SK-N-SH treated with all-trans-retinoic acid at 6 μM for 48 hours (cell line): ENCODE results near the gene POLR2E.
"Not testable (repeated sequence)": the region's sequence is repeated elsewhere in the genome, so short reads cannot be mapped to it uniquely, and the experiment has no call there.

Experiments used
- ATAC-seq: fragments of 200-7000 bp; cut with Tn5 transposase; 3 replicates; pipeline ENCODE4 v1.9.1; 2020; ENCODE audit warnings: mild to moderate bottlenecking, moderate library complexity
- ARNTL ChIP-seq: fragments of 450-650 bp; formaldehyde crosslinking; IDR thresholded peaks from 2 replicates; pipeline ENCODE4 v1.5.0; 2020; ENCODE audit warnings: low read depth, mild to moderate bottlenecking, moderate library complexity, borderline replicate concordance
- BACH2 ChIP-seq: fragments of 250-450 bp; sonication (Bioruptor Pico); IDR thresholded peaks from 2 replicates; pipeline ENCODE4 v1.9.0; 2021; ENCODE audit warnings: mild to moderate bottlenecking, borderline replicate concordance
- CSDC2 ChIP-seq: fragments of 250-450 bp; sonication (Bioruptor Pico); IDR thresholded peaks from 2 replicates; pipeline ENCODE4 v1.5.0; 2020; ENCODE audit warnings: mild to moderate bottlenecking, moderate library complexity
- ESRRG ChIP-seq: fragments of 250-450 bp; sonication (Bioruptor Pico); IDR thresholded peaks from 2 replicates; pipeline ENCODE4 v1.6.1; 2021; ENCODE audit warnings: mild to moderate bottlenecking
- GLIS3 ChIP-seq: fragments of 250-450 bp; sonication (Bioruptor Pico); IDR thresholded peaks from 2 replicates; pipeline ENCODE4 v1.5.0; 2020; ENCODE audit warnings: mild to moderate bottlenecking, moderate library complexity
- ISL1 ChIP-seq: fragments of 250-450 bp; sonication (Bioruptor Pico); IDR thresholded peaks from 2 replicates; pipeline ENCODE4 v2.1.2; 2022; ENCODE audit warnings: mild to moderate bottlenecking, moderate library complexity
- OSR1 ChIP-seq: fragments of 250-450 bp; sonication (Bioruptor Pico); IDR thresholded peaks from 2 replicates; pipeline ENCODE4 v1.8.0; 2022; ENCODE audit warnings: moderate library complexity, mild to moderate bottlenecking, inconsistent platforms
- PATZ1 ChIP-seq: fragments of 250-450 bp; sonication (Bioruptor Pico); IDR thresholded peaks from 2 replicates; pipeline ENCODE4 v1.8.0; 2020; ENCODE audit warnings: mild to moderate bottlenecking, moderate library complexity, borderline replicate concordance
- RARB ChIP-seq: fragments of 250-450 bp; sonication (Bioruptor Pico); IDR thresholded peaks from 2 replicates; pipeline ENCODE4 v1.8.0; 2021; ENCODE audit warnings: mild to moderate bottlenecking, moderate library complexity
- SNAI2 ChIP-seq: fragments of 250-450 bp; sonication (Bioruptor Pico); IDR thresholded peaks from 2 replicates; pipeline ENCODE4 v1.5.0; 2020; ENCODE audit warnings: mild to moderate bottlenecking, moderate library complexity
- TCF4 ChIP-seq: fragments of 250-450 bp; sonication (Bioruptor Pico); IDR thresholded peaks from 2 replicates; pipeline ENCODE4 v1.8.0; 2021; ENCODE audit warnings: mild to moderate bottlenecking, moderate library complexity, borderline replicate concordance
- TOX ChIP-seq: fragments of 250-450 bp; sonication (Bioruptor Pico); IDR thresholded peaks from 2 replicates; pipeline ENCODE4 v1.8.0; 2021; ENCODE audit warnings: mild to moderate bottlenecking, moderate library complexity, borderline replicate concordance
- ZC3H10 ChIP-seq: fragments of 250-450 bp; sonication (Bioruptor Pico); IDR thresholded peaks from 2 replicates; pipeline ENCODE4 v1.5.1; 2021; ENCODE audit warnings: mild to moderate bottlenecking, moderate library complexity
- ZFP3 ChIP-seq: fragments of 250-450 bp; sonication (Bioruptor Pico); IDR thresholded peaks from 2 replicates; pipeline ENCODE4 v1.5.0; 2020; ENCODE audit warnings: mild to moderate bottlenecking, moderate library complexity
- ZFP30 ChIP-seq: fragments of 450-650 bp; formaldehyde crosslinking; IDR thresholded peaks from 2 replicates; pipeline ENCODE4 v1.5.0; 2022; ENCODE audit warnings: mild to moderate bottlenecking, moderate library complexity
- ZNF565 ChIP-seq: fragments of 450-650 bp; formaldehyde crosslinking; conservative IDR thresholded peaks from 2 replicates; pipeline ENCODE4 v1.5.0; 2020; ENCODE audit warnings: low read depth, mild to moderate bottlenecking, moderate library complexity
- ZNF70 ChIP-seq: fragments of 450-650 bp; formaldehyde crosslinking; IDR thresholded peaks from 2 replicates; pipeline ENCODE4 v1.5.0; 2020; ENCODE audit warnings: mild to moderate bottlenecking, moderate library complexity
- ZNF8 ChIP-seq: fragments of 450-650 bp; formaldehyde crosslinking; IDR thresholded peaks from 2 replicates; pipeline ENCODE4 v1.5.0; 2020; ENCODE audit warnings: mild to moderate bottlenecking, moderate library complexity
- TF ChIP-seq, protein P1 (sequence below): fragments of 250-450 bp; sonication (Bioruptor Pico); IDR thresholded peaks from 2 replicates; pipeline ENCODE4 v1.8.0; 2021; ENCODE audit warnings: low read depth, mild to moderate bottlenecking, moderate library complexity, borderline replicate concordance
- TF ChIP-seq, protein P2 (sequence below): fragments of 250-450 bp; sonication (Bioruptor Pico); IDR thresholded peaks from 2 replicates; pipeline ENCODE4 v1.5.1; 2020; ENCODE audit warnings: low read depth, mild to moderate bottlenecking, moderate library complexity

The POLR2E gene

GRCh38 chr19:1116726-1117581 is 21.8 kb upstream of the POLR2E start (continued):
- TF ChIP-seq, protein P1, sequence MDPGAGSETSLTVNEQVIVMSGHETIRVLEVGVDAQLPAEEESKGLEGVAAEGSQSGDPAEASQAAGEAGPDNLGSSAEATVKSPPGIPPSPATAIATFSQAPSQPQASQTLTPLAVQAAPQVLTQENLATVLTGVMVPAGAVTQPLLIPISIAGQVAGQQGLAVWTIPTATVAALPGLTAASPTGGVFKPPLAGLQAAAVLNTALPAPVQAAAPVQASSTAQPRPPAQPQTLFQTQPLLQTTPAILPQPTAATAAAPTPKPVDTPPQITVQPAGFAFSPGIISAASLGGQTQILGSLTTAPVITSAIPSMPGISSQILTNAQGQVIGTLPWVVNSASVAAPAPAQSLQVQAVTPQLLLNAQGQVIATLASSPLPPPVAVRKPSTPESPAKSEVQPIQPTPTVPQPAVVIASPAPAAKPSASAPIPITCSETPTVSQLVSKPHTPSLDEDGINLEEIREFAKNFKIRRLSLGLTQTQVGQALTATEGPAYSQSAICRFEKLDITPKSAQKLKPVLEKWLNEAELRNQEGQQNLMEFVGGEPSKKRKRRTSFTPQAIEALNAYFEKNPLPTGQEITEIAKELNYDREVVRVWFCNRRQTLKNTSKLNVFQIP: no peak
- no peak for TF ChIP-seq TOX (CRISPR knock-in tag)

DNA sequence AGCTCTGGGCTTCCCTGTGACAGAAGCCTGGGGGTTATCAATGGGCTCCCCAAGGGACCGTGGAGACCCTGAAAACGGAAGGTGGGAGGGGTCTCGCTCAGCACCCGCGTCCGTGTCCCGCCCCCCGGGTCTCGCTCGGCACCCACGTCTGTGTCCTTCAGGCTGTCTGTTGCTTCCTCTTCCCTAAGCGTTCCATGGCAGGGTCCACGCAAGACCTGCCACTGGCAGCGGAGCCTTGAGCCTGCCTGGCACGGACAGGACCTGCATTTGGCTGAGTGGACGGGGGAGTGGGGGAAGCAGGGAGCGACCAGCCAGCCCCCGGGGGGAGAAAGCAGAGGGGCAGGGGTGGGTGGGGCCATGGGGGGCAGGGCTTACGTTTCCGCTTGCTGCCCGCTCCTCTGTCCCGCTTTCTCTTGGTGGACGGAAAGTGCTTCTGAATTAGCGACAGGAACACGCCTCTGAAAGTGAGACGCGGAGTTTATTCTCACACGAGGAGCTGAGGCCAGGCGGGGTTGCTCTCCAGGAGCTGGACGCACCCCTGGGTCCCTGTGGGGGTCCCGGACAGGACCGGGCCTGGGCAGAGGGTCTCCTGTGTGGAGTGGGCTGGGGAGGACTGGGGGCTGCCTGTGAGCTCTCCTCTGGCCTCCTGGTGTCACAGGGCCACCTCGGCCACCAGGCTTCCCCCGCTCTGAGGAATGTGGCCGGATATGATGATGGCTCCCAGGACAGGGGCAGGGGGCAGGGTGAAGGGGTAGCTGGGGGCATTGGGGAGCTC is 20.7 kb upstream of the POLR2E start:
- TF ChIP-seq GLIS3 (no peak), ZFP3 (CRISPR knock-in tag) (no peak), RARB (no peak), ZNF70 (no peak), PATZ1 (CRISPR knock-in tag) (no peak), SNAI2 (CRISPR knock-in tag) (no peak), TCF4 (CRISPR knock-in tag) (no peak), OSR1 (no peak), CSDC2 (no peak), BACH2 (CRISPR knock-in tag) (no peak), ARNTL (CRISPR knock-in tag) (no peak)
- TF ChIP-seq, protein P2, sequence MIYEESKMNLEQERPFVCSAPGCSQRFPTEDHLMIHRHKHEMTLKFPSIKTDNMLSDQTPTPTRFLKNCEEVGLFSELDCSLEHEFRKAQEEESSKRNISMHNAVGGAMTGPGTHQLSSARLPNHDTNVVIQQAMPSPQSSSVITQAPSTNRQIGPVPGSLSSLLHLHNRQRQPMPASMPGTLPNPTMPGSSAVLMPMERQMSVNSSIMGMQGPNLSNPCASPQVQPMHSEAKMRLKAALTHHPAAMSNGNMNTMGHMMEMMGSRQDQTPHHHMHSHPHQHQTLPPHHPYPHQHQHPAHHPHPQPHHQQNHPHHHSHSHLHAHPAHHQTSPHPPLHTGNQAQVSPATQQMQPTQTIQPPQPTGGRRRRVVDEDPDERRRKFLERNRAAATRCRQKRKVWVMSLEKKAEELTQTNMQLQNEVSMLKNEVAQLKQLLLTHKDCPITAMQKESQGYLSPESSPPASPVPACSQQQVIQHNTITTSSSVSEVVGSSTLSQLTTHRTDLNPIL: no peak
- ATAC-seq: no peak

DNA sequence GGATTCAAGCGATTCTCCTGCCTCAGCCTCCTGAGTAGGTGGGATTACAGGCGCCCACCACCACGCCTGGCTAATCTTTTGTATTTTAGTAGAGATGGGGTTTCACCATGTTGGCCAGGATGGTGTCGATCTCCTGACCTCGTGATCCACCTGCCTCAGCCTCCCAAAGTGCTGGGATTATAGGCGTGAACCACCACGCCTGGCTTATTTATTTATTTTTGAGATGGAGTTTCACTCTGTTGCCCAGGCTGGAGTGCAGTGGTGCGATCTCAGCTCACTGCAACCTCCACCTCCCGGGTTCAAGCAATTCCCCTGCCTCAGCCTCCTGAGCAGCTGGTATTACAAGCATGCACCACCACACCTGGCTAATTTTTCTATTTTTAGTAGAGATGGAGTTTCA is 19.6 kb upstream of the POLR2E start:
- not testable (repeated sequence) for ATAC-seq

DNA sequence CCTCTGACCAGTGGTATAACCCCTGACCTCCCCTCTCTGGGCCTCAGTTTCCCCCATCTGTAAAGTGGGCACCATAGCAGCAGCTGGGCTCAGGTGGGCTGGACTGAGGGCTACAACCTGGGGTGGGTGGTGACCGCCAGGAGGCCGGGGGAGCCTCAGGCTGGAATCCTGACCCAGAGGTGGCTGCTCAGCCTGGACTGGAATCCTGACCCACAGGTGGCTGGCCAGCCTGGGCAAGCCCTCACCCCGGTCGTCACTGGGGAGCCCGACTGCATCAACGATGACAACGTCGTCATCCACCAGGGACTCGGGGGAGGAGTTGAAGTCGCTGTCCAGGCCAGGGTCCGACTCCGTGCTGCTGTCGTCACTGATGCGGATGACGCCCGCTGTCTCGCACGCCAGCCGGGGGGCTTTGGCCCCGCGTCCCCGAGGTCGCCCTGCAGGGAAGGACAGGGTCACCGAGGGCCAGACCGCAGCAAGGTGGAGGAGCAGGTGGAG is 18.9 kb upstream of the POLR2E start:
- TF ChIP-seq ZC3H10 (no peak), BACH2 (CRISPR knock-in tag) (no peak), ZNF8 (no peak), SNAI2 (CRISPR knock-in tag) (no peak), ZFP3 (CRISPR knock-in tag) (no peak), ESRRG (CRISPR knock-in tag) (no peak), ZNF565 (CRISPR knock-in tag) (no peak), CSDC2 (no peak), ZNF70 (no peak), ZFP30 (CRISPR knock-in tag) (no peak), GLIS3 (no peak), OSR1 (no peak), ISL1 (CRISPR knock-in tag) (no peak), TOX (CRISPR knock-in tag) (no peak), ARNTL (CRISPR knock-in tag) (no peak), TCF4 (CRISPR knock-in tag) (no peak)
- TF ChIP-seq, protein P2: no peak
- TF ChIP-seq, all 23 proteins: peak for 0
- ATAC-seq: no peak
